GM23338 (cell line): ENCODE measurements around the gene MINK1. TPM values are rescaled to one million over a fixed set of nuclear protein-coding genes. Genes with fewer than 3 reads are reported as not detected.

Experiments
- ATAC-seq: fragments of 200-7000 bp; cut with Tn5 transposase; 3 replicates; pipeline ENCODE4 v1.9.1; 2020
- DNase-seq: peaks from one replicate; pipeline ENCODE4 v3.0.0-alpha.2; 2015; ENCODE audit warnings: low spot score
- H2AFZ ChIP-seq: fragments of 200-600 bp; sonication (generic); 2 replicates; pipeline ENCODE4 v1.8.0; 2016; ENCODE audit warnings: antibody characterized with exemption, mild to moderate bottlenecking, moderate library complexity
- H3F3A ChIP-seq: fragments of 200-600 bp; sonication (generic); replicated peaks from 2 replicates; pipeline ENCODE4 v1.8.0; 2017; ENCODE audit warnings: antibody characterized with exemption, mixed run types, low read depth
- H3K27ac ChIP-seq: fragments of 200-600 bp; sonication (generic); 2 replicates; pipeline ENCODE4 v1.6.1; 2016; ENCODE audit warnings: low read depth
- H3K27me3 ChIP-seq: fragments of 200-600 bp; sonication (generic); 2 replicates; pipeline ENCODE4 v1.8.0; 2016; ENCODE audit warnings: mild to moderate bottlenecking, mixed run types, moderate library complexity; ENCODE audit not compliant: insufficient read depth
- H3K36me3 ChIP-seq: fragments of 200-600 bp; sonication (generic); 2 replicates; pipeline ENCODE4 v1.8.0; 2016; ENCODE audit warnings: mild to moderate bottlenecking; ENCODE audit not compliant: insufficient read depth
- H3K4me1 ChIP-seq: fragments of 200-600 bp; sonication (generic); 2 replicates; pipeline ENCODE4 v1.8.0; 2016; ENCODE audit warnings: mild to moderate bottlenecking, moderate library complexity; ENCODE audit not compliant: insufficient read depth
- H3K4me2 ChIP-seq: fragments of 200-600 bp; sonication (generic); 2 replicates; pipeline ENCODE4 v1.7.1; 2017; ENCODE audit warnings: mixed run types
- H3K4me3 ChIP-seq: fragments of 200-600 bp; sonication (generic); 2 replicates; pipeline ENCODE4 v1.6.1; 2016; ENCODE audit warnings: mixed run types
- H3K79me2 ChIP-seq: fragments of 200-600 bp; sonication (generic); replicated peaks from 2 replicates; pipeline ENCODE4 v1.8.0; 2017; ENCODE audit warnings: mild to moderate bottlenecking; ENCODE audit not compliant: insufficient read depth
- H3K9me2 ChIP-seq: fragments of 200-600 bp; sonication (generic); 2 replicates; pipeline ENCODE4 v1.8.0; 2017; ENCODE audit not compliant: insufficient read depth
- H4K20me1 ChIP-seq: fragments of 200-600 bp; sonication (generic); replicated peaks from 2 replicates; pipeline ENCODE4 v1.8.0; 2017; ENCODE audit warnings: mild to moderate bottlenecking; ENCODE audit not compliant: insufficient read depth
- H3K27ac Mint-ChIP-seq: 2 replicates; pipeline ENCODE4 v1.8.0; 2020; ENCODE audit warnings: inconsistent platforms, mild to moderate bottlenecking, moderate library complexity, mixed read lengths
- H3K27me3 Mint-ChIP-seq: 3 replicates; pipeline ENCODE4 v1.8.0; 2022; ENCODE audit warnings: low read depth, mild to moderate bottlenecking, moderate library complexity, mixed read lengths, inconsistent platforms; ENCODE audit not compliant: insufficient read depth, poor library complexity
- H3K36me3 Mint-ChIP-seq: 3 replicates; pipeline ENCODE4 v1.8.0; 2021; ENCODE audit warnings: low read depth, mild to moderate bottlenecking, inconsistent platforms, moderate library complexity, mixed read lengths
- H3K4me1 Mint-ChIP-seq: 3 replicates; pipeline ENCODE4 v1.8.0; 2020; ENCODE audit warnings: mild to moderate bottlenecking, inconsistent platforms, mixed read lengths
- H3K4me3 Mint-ChIP-seq: 3 replicates; pipeline ENCODE4 v1.8.0; 2021; ENCODE audit warnings: moderate library complexity, mild to moderate bottlenecking, inconsistent platforms, mixed read lengths
- H3K9me3 Mint-ChIP-seq: 3 replicates; pipeline ENCODE4 v1.8.0; 2020; ENCODE audit warnings: moderate library complexity, mild to moderate bottlenecking, inconsistent platforms, mixed read lengths
- CREB1 ChIP-seq: fragments of 250-450 bp; sonication (Bioruptor Pico); IDR thresholded peaks from 2 replicates; pipeline ENCODE4 v1.5.0; 2020; ENCODE audit warnings: low read depth, mild to moderate bottlenecking, moderate library complexity
- CTCF ChIP-seq, 2 experiments: fragments of 200-600 bp in 1 of 2; sonication (generic) in 1 of 2; conservative IDR thresholded peaks; 2 replicates each; pipeline versions ENCODE4 v1.5.1 to v1.6.1; 2016 to 2017; ENCODE audit warnings: antibody characterized with exemption in 2 of 2, low read depth in 2 of 2, mild to moderate bottlenecking in 2 of 2, moderate library complexity in 1 of 2
- ETS1 ChIP-seq: IDR thresholded peaks from 2 replicates; pipeline ENCODE4 v1.6.1; 2016; ENCODE audit warnings: antibody characterized with exemption
- EZH2 ChIP-seq: fragments of 200-600 bp; sonication (generic); IDR thresholded peaks from one replicate; pipeline ENCODE4 v1.8.0; 2017; ENCODE audit warnings: antibody characterized with exemption, mild to moderate bottlenecking, low read depth; ENCODE audit not compliant: unreplicated experiment
- EZH2phosphoT487 ChIP-seq: fragments of 200-600 bp; sonication (generic); IDR thresholded peaks from one replicate; pipeline ENCODE4 v1.8.1; 2018; ENCODE audit warnings: antibody characterized with exemption; ENCODE audit not compliant: unreplicated experiment
- JUNB ChIP-seq: IDR thresholded peaks from one replicate; pipeline ENCODE4 v1.6.1; 2016; ENCODE audit warnings: antibody characterized with exemption; ENCODE audit not compliant: unreplicated experiment
- NANOG ChIP-seq: IDR thresholded peaks from 2 replicates; pipeline ENCODE4 v1.6.1; 2016; ENCODE audit warnings: antibody characterized with exemption, borderline replicate concordance
- POLR2AphosphoS5 ChIP-seq: IDR thresholded peaks from 2 replicates; pipeline ENCODE4 v1.6.1; 2016; ENCODE audit warnings: antibody characterized with exemption, low read depth
- REST ChIP-seq: IDR thresholded peaks from one replicate; pipeline ENCODE4 v1.6.1; 2018; ENCODE audit warnings: antibody characterized with exemption; ENCODE audit not compliant: unreplicated experiment
- STAT1 ChIP-seq: IDR thresholded peaks from one replicate; pipeline ENCODE4 v1.6.1; 2016; ENCODE audit warnings: antibody characterized with exemption; ENCODE audit not compliant: unreplicated experiment
- ZNF114 ChIP-seq: fragments of 250-450 bp; sonication (Bioruptor Pico); IDR thresholded peaks from 2 replicates; pipeline ENCODE4 v1.5.0; 2020; ENCODE audit warnings: mild to moderate bottlenecking, moderate library complexity
- ZNF331 ChIP-seq: fragments of 250-450 bp; sonication (Bioruptor Pico); IDR thresholded peaks from 2 replicates; pipeline ENCODE4 v1.5.0; 2020; ENCODE audit warnings: low read depth, mild to moderate bottlenecking, moderate library complexity
- ZNF462 ChIP-seq: fragments of 250-450 bp; sonication (Bioruptor Pico); IDR thresholded peaks from 2 replicates; pipeline ENCODE4 v1.5.0; 2020; ENCODE audit warnings: mild to moderate bottlenecking, moderate library complexity
- polyA plus RNA-seq: library from polyadenylated mRNA; unstranded; fragments of >200 nt; fragmentation: Nextera tagmentation; extraction: Ambion mirVana; gene quantifications from 2 replicates; pipeline ENCODE4 v1.2.1, GENCODE V29; 2016
- total RNA-seq: library from RNA; depleted of rRNA; stranded (reverse); fragments of >200 nt; shearing (Covaris generic); gene quantifications from 2 replicates; pipeline ENCODE4 v1.2.3, GENCODE V29; 2014

The MINK1 gene
- total and polyA plus RNA-seq, 2 experiments from 2014 or later = 17.3 to 54.9 TPM

- Histone ChIP-seq H3K4me3 (no peak overlapping the region), H3K27me3 (no peaks in the 10 kb centered on the region), H4K20me1 (no peaks in the 10 kb centered on the region; the same call in 1 of the 2 replicates), H3K9me2 (no peaks in the 10 kb centered on the region), H3K4me2 (peak overlapping the region; percentile 48), H3K27ac (peak overlapping the region; percentile 92), H3K36me3 (no peaks in the 10 kb centered on the region), H3F3A (peaks cover 3% of the 10 kb centered on the region; the same call in 1 of the 2 replicates), H3K79me2 (peaks cover 71% of the 10 kb centered on the region), H3K4me1 (peaks cover 35% of the 10 kb centered on the region), H2AFZ (no peak overlapping the region)
- TF ChIP-seq POLR2AphosphoS5 (no peak), STAT1 (no peak), ZNF331 (CRISPR knock-in tag) (no peak), CTCF (conservative IDR thresholded peaks at IDR 0.05; ENCODE audit: low read depth in 2 of 2) (no peak), CREB1 (CRISPR knock-in tag) (no peak), EZH2phosphoT487 (no peak), JUNB (no peak), NANOG (no peak), EZH2 (no peak), ZNF114 (CRISPR knock-in tag) (no peak), REST (no peak), ETS1 (no peak), ZNF462 (CRISPR knock-in tag) (no peak)
- peak overlapping the region; percentile 87 for H3K27ac Mint-ChIP-seq
- peak overlapping the region; percentile 14; the same call in 1 of the 3 replicates for H3K4me3 Mint-ChIP-seq
- H3K27me3 Mint-ChIP-seq = peaks cover 16% of the 10 kb centered on the region
- DNase-seq (peak; percentile 65), ATAC-seq (peak; percentile 65)
- H3K36me3 Mint-ChIP-seq = peaks cover 4% of the 10 kb centered on the region; the same call in 1 of the 3 replicates
- no peaks in the 10 kb centered on the region; the same call in 2 of the 3 replicates for H3K9me3 Mint-ChIP-seq
- H3K4me1 Mint-ChIP-seq = peaks cover 53% of the 10 kb centered on the region
Observed at GRCh38 chr17:4849011-4849536, 15.9 kb downstream of the MINK1 start.
